Measurements from ENCODE around the gene XPNPEP1. TPM values are rescaled to one million over a fixed set of nuclear protein-coding genes. Genes with fewer than 3 reads are reported as not detected.
"Not testable (repeated sequence)": the region's sequence is repeated elsewhere in the genome, so short reads cannot be mapped to it uniquely, and the experiment has no call there.

XPNPEP1 gene
- total RNA-seq, 1 donor from 2014 or later = 202 TPM

DNA sequence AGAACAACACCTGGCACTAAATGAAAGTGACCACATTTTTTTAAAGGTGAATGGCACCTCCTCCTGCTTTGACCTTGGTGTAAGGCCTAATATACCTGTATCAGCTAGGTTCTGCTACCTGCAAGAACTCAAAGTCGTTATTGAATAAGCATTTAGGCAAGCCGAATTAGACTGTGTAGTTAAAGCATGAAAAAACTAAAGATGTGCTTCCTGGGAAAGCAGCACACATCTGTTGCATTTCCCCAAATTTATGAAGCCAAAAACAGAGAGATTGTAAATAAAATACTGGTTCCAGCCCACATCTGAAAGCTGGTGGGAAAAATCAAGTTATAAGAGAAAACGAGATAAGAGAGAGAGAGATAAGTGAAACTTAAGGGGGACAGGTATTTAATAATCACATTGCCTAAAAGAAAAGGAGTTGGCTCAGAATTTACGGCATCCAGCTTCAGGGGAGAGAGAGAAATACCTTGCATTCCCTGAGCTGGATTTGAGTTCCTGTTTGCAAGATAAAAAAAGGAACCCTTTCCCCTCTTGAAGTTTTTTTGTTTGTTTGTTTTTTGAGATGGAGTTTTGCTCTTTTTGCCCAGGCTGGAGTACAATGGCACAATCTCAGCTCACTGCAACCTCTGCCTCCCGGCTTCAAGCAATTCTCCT, 1.8 kb upstream of the XPNPEP1 start:
- TF ChIP-seq, protein P1, sequence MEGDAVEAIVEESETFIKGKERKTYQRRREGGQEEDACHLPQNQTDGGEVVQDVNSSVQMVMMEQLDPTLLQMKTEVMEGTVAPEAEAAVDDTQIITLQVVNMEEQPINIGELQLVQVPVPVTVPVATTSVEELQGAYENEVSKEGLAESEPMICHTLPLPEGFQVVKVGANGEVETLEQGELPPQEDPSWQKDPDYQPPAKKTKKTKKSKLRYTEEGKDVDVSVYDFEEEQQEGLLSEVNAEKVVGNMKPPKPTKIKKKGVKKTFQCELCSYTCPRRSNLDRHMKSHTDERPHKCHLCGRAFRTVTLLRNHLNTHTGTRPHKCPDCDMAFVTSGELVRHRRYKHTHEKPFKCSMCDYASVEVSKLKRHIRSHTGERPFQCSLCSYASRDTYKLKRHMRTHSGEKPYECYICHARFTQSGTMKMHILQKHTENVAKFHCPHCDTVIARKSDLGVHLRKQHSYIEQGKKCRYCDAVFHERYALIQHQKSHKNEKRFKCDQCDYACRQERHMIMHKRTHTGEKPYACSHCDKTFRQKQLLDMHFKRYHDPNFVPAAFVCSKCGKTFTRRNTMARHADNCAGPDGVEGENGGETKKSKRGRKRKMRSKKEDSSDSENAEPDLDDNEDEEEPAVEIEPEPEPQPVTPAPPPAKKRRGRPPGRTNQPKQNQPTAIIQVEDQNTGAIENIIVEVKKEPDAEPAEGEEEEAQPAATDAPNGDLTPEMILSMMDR (IDR thresholded peaks at IDR 0.05; ENCODE audit: unreplicated experiment) = no peak
- no peak for DNase-seq (ENCODE audit: low spot score)
- Mint-ChIP-seq H3K36me3 (ENCODE audit: low read depth, unreplicated experiment) (peaks cover 20% of the 10 kb centered on the region), H3K27ac (ENCODE audit: unreplicated experiment) (peak overlapping the region; percentile 72), H3K9me3 (ENCODE audit: unreplicated experiment) (no peaks in the 10 kb centered on the region), H3K27me3 (ENCODE audit: unreplicated experiment) (peaks cover 7% of the 10 kb centered on the region), H3K4me1 (ENCODE audit: unreplicated experiment) (peaks cover 36% of the 10 kb centered on the region), H3K4me3 (ENCODE audit: unreplicated experiment) (no peak overlapping the region)

DNA sequence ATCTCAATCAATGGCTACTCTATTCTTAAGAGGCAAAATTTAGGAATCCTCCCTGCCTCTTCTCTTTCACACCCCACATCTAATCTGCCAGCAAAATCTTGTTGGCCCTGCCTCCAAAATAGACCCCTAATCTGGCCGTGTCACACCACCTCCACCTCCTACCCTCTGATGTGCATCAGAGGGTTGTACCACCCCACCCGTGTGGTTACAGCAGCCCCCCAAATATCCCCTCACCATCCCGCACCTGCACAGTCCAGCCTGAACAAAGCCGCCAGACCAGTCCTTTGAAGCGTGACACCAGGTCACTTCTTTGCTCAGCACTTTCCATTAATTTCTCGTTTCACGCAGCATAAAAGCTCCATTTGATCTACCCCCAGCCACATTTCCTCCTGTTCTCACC, 776 bp upstream of the XPNPEP1 start:
- Mint-ChIP-seq H3K36me3 (ENCODE audit: low read depth, unreplicated experiment) (peaks cover 23% of the 10 kb centered on the region), H3K27me3 (ENCODE audit: unreplicated experiment) (peaks cover 7% of the 10 kb centered on the region), H3K4me3 (ENCODE audit: unreplicated experiment) (peak overlapping the region; percentile 79), H3K4me1 (ENCODE audit: unreplicated experiment) (peaks cover 34% of the 10 kb centered on the region), H3K9me3 (ENCODE audit: unreplicated experiment) (no peaks in the 10 kb centered on the region), H3K27ac (ENCODE audit: unreplicated experiment) (peak overlapping the region; percentile 68)
- DNase-seq (ENCODE audit: low spot score) = no peak
- TF ChIP-seq, protein P1 (IDR thresholded peaks at IDR 0.05; ENCODE audit: unreplicated experiment) = no peak

DNA sequence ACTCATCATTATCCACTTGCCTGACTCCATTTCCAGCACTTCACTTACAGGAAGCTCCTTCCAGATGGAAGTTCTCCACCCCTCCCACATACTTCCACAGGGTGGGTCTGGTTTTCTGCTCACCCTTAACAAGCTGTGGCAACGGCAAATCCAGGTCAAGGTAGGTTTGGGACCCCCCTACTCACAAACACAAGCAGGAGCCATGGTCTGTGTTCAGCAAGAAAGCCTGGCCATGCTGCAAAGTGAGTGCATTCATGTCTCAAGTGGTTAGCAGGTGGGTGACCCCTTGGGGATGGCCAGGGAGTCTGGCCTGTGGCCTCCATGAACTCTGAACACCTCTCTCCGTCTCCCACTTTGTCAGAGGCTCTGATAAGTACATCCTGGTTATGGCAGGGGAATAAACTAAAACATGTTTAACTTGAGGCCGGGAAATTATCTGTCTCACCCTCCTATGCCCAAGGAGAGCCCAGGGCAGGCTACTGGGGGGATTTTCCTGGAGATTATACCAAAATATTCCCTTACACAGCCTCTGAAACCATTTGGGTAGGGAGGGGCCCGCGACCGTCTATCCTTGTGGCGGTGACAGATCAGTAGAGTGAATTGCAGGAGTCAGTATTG, 844 bp downstream of the XPNPEP1 start:
- H3K27me3 Mint-ChIP-seq (ENCODE audit: unreplicated experiment) = peaks cover 7% of the 10 kb centered on the region
- no peaks in the 10 kb centered on the region for H3K9me3 Mint-ChIP-seq (ENCODE audit: unreplicated experiment)
- H3K27ac Mint-ChIP-seq (ENCODE audit: unreplicated experiment) = peak overlapping the region; percentile 93
- TF ChIP-seq, protein P1 (IDR thresholded peaks at IDR 0.05; ENCODE audit: unreplicated experiment) = no peak
- DNase-seq (ENCODE audit: low spot score) = no peak
- H3K4me1 Mint-ChIP-seq (ENCODE audit: unreplicated experiment) = peaks cover 34% of the 10 kb centered on the region
- peak overlapping the region; percentile 94 for H3K4me3 Mint-ChIP-seq (ENCODE audit: unreplicated experiment)
- peaks cover 28% of the 10 kb centered on the region for H3K36me3 Mint-ChIP-seq (ENCODE audit: low read depth, unreplicated experiment)

DNA sequence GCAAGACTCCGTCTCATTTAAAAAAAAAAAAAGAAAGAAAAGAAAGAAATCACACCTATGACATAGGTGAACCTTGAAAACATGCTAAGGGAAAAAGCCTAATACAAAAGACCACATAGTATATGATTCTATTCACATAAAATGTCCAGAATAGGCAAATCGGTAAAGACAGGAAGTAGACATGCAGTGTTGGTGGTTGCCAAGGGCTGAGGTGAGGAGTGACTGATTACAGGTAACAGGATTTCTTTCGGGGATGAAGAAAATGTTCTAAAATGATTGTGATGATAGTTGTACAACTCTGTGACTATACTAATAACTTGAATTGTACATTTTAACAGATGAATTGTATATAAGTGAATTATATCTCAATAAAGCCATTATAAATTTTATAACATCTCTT, 3.3 kb downstream of the XPNPEP1 start:
- H3K27ac Mint-ChIP-seq (ENCODE audit: unreplicated experiment) = no peak overlapping the region
- H3K4me1 Mint-ChIP-seq (ENCODE audit: unreplicated experiment) = peaks cover 40% of the 10 kb centered on the region
- TF ChIP-seq, protein P1 (IDR thresholded peaks at IDR 0.05; ENCODE audit: unreplicated experiment) = no peak
- H3K36me3 Mint-ChIP-seq (ENCODE audit: low read depth, unreplicated experiment) = peaks cover 32% of the 10 kb centered on the region
- H3K4me3 Mint-ChIP-seq (ENCODE audit: unreplicated experiment) = no peak overlapping the region
- no peaks in the 10 kb centered on the region for H3K9me3 Mint-ChIP-seq (ENCODE audit: unreplicated experiment)
- peaks cover 7% of the 10 kb centered on the region for H3K27me3 Mint-ChIP-seq (ENCODE audit: unreplicated experiment)
- DNase-seq (ENCODE audit: low spot score) = no peak

DNA sequence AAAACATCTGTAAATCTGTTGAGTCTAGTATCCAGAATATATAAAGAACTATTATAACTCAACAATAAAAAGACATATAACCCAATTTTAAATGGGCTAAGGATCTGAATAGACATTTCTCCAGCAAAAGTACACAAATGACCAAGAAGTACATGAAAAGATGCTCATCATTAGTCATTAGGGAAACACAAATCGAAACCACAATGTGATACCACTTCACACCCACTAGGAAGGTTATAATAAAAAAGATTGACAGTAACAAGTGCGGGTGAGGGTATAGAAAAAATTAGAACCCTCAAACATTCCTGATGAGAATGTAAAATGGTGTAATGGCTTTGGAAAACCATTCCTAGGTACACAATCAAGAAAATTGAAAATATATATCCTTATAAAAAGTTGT, 4.1 kb downstream of the XPNPEP1 start:
- H3K4me3 Mint-ChIP-seq (ENCODE audit: unreplicated experiment) = no peak overlapping the region
- no peaks in the 10 kb centered on the region for H3K9me3 Mint-ChIP-seq (ENCODE audit: unreplicated experiment)
- H3K27me3 Mint-ChIP-seq (ENCODE audit: unreplicated experiment) = peaks cover 7% of the 10 kb centered on the region
- no peak overlapping the region for H3K27ac Mint-ChIP-seq (ENCODE audit: unreplicated experiment)
- H3K4me1 Mint-ChIP-seq (ENCODE audit: unreplicated experiment) = peaks cover 33% of the 10 kb centered on the region
- peaks cover 27% of the 10 kb centered on the region for H3K36me3 Mint-ChIP-seq (ENCODE audit: low read depth, unreplicated experiment)
- TF ChIP-seq, protein P1 (IDR thresholded peaks at IDR 0.05; ENCODE audit: unreplicated experiment) = no peak
- no peak for DNase-seq (ENCODE audit: low spot score)

DNA sequence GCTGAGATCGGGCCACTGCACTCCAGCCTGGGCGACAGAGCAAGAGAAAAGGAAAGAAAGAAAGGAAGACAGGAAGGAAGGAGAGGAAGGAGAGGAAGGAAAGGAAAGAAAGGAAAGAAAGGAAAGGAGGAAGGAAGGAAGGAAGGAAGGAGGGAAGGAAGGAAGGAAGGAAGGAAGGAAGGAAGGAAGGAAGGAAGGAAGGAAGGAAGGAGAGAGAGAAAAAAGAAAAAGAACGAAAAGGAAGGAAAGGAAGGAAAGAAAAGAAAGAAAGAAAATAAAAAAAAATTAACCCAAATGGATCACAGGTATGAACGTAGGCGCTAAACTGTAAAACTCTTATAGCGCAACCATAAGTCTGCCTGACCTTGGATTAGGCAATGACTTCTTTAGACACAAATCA, 4.6 kb downstream of the XPNPEP1 start:
- Mint-ChIP-seq H3K4me1 (ENCODE audit: unreplicated experiment) (peaks cover 28% of the 10 kb centered on the region), H3K36me3 (ENCODE audit: low read depth, unreplicated experiment) (peaks cover 25% of the 10 kb centered on the region)
- H3K27ac Mint-ChIP-seq (ENCODE audit: unreplicated experiment); H3K9me3 Mint-ChIP-seq (ENCODE audit: unreplicated experiment); DNase-seq (ENCODE audit: low spot score); H3K4me3 Mint-ChIP-seq (ENCODE audit: unreplicated experiment); H3K27me3 Mint-ChIP-seq (ENCODE audit: unreplicated experiment): not testable (repeated sequence)

Measured in endothelial cell (in vitro differentiated cells).